HG02973 (cell line): Measurements from ENCODE around the gene MATN1.

Source experiments
- ATAC-seq: cut with Tn5 transposase; IDR thresholded peaks from one replicate; pipeline ENCODE4 v1.9.1; 2021; ENCODE audit warnings: moderate library complexity; ENCODE audit not compliant: unreplicated experiment

The MATN1 gene

GRCh38 chr1:30745834-30746208 lies 22.4 kb upstream of the MATN1 start:
- no peak for ATAC-seq

GRCh38 chr1:30745156-30745833 lies 21.9 kb upstream of the MATN1 start:
- ATAC-seq, result no peak

GRCh38 chr1:30744060-30744756 lies 20.8 kb upstream of the MATN1 start:
- ATAC-seq, result no peak

- no peak for ATAC-seq
These were observed 20.2 kb upstream of the MATN1 start for GRCh38 chr1:30743584-30744059.

GRCh38 chr1:30742963-30743559 lies 19.7 kb upstream of the MATN1 start:
- no peak for ATAC-seq

GRCh38 chr1:30742300-30742962 lies 19.0 kb upstream of the MATN1 start:
- no peak for ATAC-seq

GRCh38 chr1:30741239-30741894 lies 18.0 kb upstream of the MATN1 start:
- no peak for ATAC-seq

- ATAC-seq, result no peak
These were observed 17.2 kb upstream of the MATN1 start for GRCh38 chr1:30740251-30741238.

GRCh38 chr1:30739601-30740000 lies 16.2 kb upstream of the MATN1 start:
- ATAC-seq, result no peak

GRCh38 chr1:30738715-30739559 lies 15.6 kb upstream of the MATN1 start:
- ATAC-seq, result no peak

- ATAC-seq, result no peak
These were observed 14.8 kb upstream of the MATN1 start for GRCh38 chr1:30738040-30738714.

GRCh38 chr1:30737357-30738039 lies 14.1 kb upstream of the MATN1 start:
- ATAC-seq, result no peak

- no peak for ATAC-seq
These were observed 12.5 kb upstream of the MATN1 start for GRCh38 chr1:30735668-30736498.

GRCh38 chr1:30735124-30735523 lies 11.7 kb upstream of the MATN1 start:
- no peak for ATAC-seq

- ATAC-seq, result no peak
These were observed 11.2 kb upstream of the MATN1 start for GRCh38 chr1:30734580-30734979.

GRCh38 chr1:30734106-30734505 lies 10.7 kb upstream of the MATN1 start:
- ATAC-seq, result no peak

GRCh38 chr1:30733493-30733892 lies 10.1 kb upstream of the MATN1 start:
- no peak for ATAC-seq
